ENCODE measurements around the gene C19orf67. TPM values are rescaled to one million over a fixed set of nuclear protein-coding genes. Genes with fewer than 3 reads are reported as not detected.

The C19orf67 gene
- total RNA-seq, 4 donors from 2014 or later, result not detected

GRCh38 chr19:14115756-14116155 is 30.2 kb upstream of the C19orf67 start:
- ATAC-seq (no peak), DNase-seq (no peak)
- H3K9me3 ChIP-seq, result no peaks in the 10 kb centered on the region
- intact Hi-C loops (cut with DNase I; ENCODE audit: low total_unique reads), result loop anchor here (2.0 to 5.0 kb wide), 4 partner anchors 25 to 263 kb away; partner anchors contain the start of genes MISP3, RFX1 and SAMD1
- H3K36me3 ChIP-seq, result no peaks in the 10 kb centered on the region
- peak overlapping the region in 3 of 4 donors; percentile 2 to 99 (median 83) for H3K4me3 ChIP-seq
- in situ Hi-C loops (cut with MboI; ENCODE audit: low sequenced_read_pairs in 4 of 4), result loop anchor here in 1 of 4 donors (5.0 kb wide), 1 partner anchor 33 kb away; no protein-coding TSS in a partner anchor
- H3K4me1 ChIP-seq, result peaks cover 72% of the 10 kb centered on the region in 2 donors
- H3K27ac ChIP-seq, result peak overlapping the region; percentile 95 to 99 (median 96)
- no peak for TF ChIP-seq POLR2A (IDR thresholded peaks at IDR 0.05)
- TF ChIP-seq, protein P1, sequence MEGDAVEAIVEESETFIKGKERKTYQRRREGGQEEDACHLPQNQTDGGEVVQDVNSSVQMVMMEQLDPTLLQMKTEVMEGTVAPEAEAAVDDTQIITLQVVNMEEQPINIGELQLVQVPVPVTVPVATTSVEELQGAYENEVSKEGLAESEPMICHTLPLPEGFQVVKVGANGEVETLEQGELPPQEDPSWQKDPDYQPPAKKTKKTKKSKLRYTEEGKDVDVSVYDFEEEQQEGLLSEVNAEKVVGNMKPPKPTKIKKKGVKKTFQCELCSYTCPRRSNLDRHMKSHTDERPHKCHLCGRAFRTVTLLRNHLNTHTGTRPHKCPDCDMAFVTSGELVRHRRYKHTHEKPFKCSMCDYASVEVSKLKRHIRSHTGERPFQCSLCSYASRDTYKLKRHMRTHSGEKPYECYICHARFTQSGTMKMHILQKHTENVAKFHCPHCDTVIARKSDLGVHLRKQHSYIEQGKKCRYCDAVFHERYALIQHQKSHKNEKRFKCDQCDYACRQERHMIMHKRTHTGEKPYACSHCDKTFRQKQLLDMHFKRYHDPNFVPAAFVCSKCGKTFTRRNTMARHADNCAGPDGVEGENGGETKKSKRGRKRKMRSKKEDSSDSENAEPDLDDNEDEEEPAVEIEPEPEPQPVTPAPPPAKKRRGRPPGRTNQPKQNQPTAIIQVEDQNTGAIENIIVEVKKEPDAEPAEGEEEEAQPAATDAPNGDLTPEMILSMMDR (IDR thresholded peaks at IDR 0.05 in 4 of 5, conservative IDR thresholded peaks at IDR 0.05 in 1 of 5), result no peak
- H3K27me3 ChIP-seq, result no peaks in the 10 kb centered on the region

- TF ChIP-seq, protein P1 (IDR thresholded peaks at IDR 0.05 in 4 of 5, conservative IDR thresholded peaks at IDR 0.05 in 1 of 5), result peak; percentile 51 to 74 (median 63)
- no peak for TF ChIP-seq POLR2A (IDR thresholded peaks at IDR 0.05)
- intact Hi-C loops (cut with DNase I; ENCODE audit: low total_unique reads) (loop anchor here (1.0 to 5.0 kb wide), 5 partner anchors 22 to 263 kb away; partner anchors contain the start of genes MISP3, RFX1 and SAMD1), in situ Hi-C loops (cut with MboI; ENCODE audit: low sequenced_read_pairs in 4 of 4) (loop anchor here in 1 of 4 donors (5.0 kb wide), 1 partner anchor 33 kb away; no protein-coding TSS in a partner anchor)
- Histone ChIP-seq H3K4me1 (peaks cover 68 to 73% of the 10 kb centered on the region in 2 donors), H3K27me3 (no peaks in the 10 kb centered on the region), H3K36me3 (no peaks in the 10 kb centered on the region), H3K9me3 (no peaks in the 10 kb centered on the region), H3K27ac (peak overlapping the region; percentile 95 to 99 (median 96)), H3K4me3 (no peak overlapping the region)
- ATAC-seq (no peak), DNase-seq (peak in 1 of 2 donors; percentile 72)
Observed at GRCh38 chr19:14114854-14115253, 29.3 kb upstream of the C19orf67 start.

DNA sequence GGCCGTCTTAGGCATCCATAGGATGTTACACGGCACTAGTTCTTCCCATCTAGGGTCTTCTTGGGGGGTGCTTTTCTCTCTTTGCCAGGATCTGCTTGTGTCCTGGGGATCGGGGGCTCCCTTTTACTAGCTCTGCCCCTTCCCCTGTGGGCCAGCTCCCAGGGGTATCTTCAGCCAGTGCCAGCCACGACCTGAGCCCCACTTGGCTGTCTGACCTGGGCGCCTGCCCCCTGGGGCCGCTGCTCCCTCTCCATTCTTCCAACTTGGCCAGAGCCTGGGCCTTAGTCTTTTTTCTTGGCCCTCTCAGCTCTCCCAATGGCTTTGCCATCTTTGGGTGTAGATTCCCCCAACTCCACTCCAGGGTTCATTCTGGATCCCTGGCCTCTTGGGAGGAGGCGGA is 28.9 kb upstream of the C19orf67 start:
- intact Hi-C loops (cut with DNase I; ENCODE audit: low total_unique reads) (loop anchor here (1.0 to 2.0 kb wide), 3 partner anchors 23 to 42 kb away; partner anchors contain the start of genes MISP3 and SAMD1), in situ Hi-C loops (cut with MboI; ENCODE audit: low sequenced_read_pairs in 4 of 4) (no loop called here)
- no peak overlapping the region for H3K4me3 ChIP-seq

DNA sequence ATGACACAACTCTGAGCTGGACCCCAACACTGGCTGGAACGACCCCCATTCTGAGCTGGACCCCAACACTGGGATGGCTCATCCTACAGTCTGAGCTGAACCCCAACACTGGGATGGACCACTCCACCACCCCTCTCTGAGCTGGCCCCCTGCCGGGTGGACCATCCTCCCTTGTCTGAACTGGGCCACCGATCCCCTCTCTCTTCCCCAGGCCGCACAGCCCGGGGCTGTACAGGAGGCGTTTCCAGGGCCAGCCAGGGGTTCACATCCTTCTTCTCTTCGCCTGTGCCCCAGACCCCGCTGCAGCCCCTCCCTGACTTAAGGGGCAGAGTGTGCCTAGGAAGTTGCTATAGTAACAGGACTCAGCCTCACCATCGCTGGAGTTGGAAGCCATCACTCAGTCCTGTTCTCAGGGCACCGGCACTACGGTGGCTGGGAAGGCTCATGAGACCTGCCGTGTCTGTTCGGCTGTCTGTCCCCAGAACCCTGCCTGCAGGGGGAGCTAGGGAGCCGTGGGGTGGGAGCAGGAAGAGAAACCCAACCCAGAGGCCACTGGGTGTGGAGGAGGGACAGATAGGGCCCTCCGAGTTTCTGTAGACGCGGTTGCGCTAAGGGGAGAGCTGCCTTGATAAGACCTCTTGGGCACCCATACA is 28.3 kb upstream of the C19orf67 start:
- Histone ChIP-seq H3K27ac (peak overlapping the region; percentile 95 to 99 (median 96)), H3K36me3 (no peaks in the 10 kb centered on the region), H3K27me3 (no peaks in the 10 kb centered on the region), H3K4me3 (peak overlapping the region; percentile 43 to 51 (median 47)), H3K9me3 (no peaks in the 10 kb centered on the region), H3K4me1 (peaks cover 59 to 71% of the 10 kb centered on the region in 2 donors)
- in situ Hi-C loops (cut with MboI; ENCODE audit: low sequenced_read_pairs in 4 of 4) (no loop called here), intact Hi-C loops (cut with DNase I; ENCODE audit: low total_unique reads) (loop anchor here (1.0 to 2.0 kb wide), 3 partner anchors 23 to 41 kb away; partner anchors contain the start of genes MISP3 and SAMD1)
- TF ChIP-seq, protein P1 (IDR thresholded peaks at IDR 0.05 in 4 of 5, conservative IDR thresholded peaks at IDR 0.05 in 1 of 5), result peak; percentile 63 to 93 (median 71)
- no peak for TF ChIP-seq POLR2A (IDR thresholded peaks at IDR 0.05)
- DNase-seq, result peak; percentile 78 to 89
- peak in 1 of 2 donors; percentile 10 for ATAC-seq

More for the DNA sequence above, 28.9 kb upstream of the C19orf67 start:
- TF ChIP-seq POLR2A (IDR thresholded peaks at IDR 0.05), result no peak
- TF ChIP-seq, protein P1 (IDR thresholded peaks at IDR 0.05 in 4 of 5, conservative IDR thresholded peaks at IDR 0.05 in 1 of 5), result no peak
- DNase-seq (no peak), ATAC-seq (no peak)
- Histone ChIP-seq H3K27me3 (no peaks in the 10 kb centered on the region), H3K27ac (peak overlapping the region; percentile 95 to 99 (median 96)), H3K4me1 (peaks cover 64 to 71% of the 10 kb centered on the region in 2 donors), H3K9me3 (no peaks in the 10 kb centered on the region), H3K36me3 (no peaks in the 10 kb centered on the region)
